NCI-H146 (cell line): ENCODE data around the gene CD68.

ENCODE experiments used
- DNase-seq: peaks from one replicate; lab custom pipeline; 2025; lab: John Stamatoyannopoulos, UW

Gene CD68, protein sequence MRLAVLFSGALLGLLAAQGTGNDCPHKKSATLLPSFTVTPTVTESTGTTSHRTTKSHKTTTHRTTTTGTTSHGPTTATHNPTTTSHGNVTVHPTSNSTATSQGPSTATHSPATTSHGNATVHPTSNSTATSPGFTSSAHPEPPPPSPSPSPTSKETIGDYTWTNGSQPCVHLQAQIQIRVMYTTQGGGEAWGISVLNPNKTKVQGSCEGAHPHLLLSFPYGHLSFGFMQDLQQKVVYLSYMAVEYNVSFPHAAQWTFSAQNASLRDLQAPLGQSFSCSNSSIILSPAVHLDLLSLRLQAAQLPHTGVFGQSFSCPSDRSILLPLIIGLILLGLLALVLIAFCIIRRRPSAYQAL

DNA sequence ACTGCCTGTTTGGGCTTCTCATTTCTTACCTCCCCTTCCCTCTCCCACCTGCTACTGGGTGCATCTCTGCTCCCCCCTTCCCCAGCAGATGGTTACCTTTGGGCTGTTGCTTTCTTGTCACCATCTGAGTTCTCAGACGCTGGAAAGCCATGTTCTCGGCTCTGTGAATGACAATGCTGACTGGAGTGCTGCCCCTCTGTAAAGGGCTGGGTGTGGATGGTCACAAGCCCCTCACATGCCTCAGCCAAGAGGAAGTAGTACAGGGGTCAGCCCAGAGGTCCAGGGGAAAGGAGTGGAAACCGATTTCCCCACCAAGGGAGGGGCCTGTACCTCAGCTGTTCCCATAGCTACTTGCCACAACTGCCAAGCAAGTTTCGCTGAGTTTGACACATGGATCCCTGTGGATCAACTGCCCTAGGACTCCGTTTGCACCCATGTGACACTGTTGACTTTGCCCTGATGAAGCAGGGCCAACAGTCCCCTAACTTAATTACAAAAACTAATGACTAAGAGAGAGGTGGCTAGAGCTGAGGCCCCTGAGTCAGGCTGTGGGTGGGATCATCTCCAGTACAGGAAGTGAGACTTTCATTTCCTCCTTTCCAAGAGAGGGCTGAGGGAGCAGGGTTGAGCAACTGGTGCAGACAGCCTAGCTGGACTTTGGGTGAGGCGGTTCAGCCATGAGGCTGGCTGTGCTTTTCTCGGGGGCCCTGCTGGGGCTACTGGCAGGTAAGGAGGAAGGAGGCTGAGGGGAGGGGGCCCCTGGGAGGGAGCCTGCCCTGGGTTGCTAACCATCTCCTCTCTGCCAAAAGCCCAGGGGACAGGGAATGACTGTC is at the start of gene CD68:
CD68 (plus strand) TSS at position 638 of the 833 bp plus-strand sequence; CDS start at position 678, 40 bp downstream.
- peak; percentile 23 for DNase-seq

DNA sequence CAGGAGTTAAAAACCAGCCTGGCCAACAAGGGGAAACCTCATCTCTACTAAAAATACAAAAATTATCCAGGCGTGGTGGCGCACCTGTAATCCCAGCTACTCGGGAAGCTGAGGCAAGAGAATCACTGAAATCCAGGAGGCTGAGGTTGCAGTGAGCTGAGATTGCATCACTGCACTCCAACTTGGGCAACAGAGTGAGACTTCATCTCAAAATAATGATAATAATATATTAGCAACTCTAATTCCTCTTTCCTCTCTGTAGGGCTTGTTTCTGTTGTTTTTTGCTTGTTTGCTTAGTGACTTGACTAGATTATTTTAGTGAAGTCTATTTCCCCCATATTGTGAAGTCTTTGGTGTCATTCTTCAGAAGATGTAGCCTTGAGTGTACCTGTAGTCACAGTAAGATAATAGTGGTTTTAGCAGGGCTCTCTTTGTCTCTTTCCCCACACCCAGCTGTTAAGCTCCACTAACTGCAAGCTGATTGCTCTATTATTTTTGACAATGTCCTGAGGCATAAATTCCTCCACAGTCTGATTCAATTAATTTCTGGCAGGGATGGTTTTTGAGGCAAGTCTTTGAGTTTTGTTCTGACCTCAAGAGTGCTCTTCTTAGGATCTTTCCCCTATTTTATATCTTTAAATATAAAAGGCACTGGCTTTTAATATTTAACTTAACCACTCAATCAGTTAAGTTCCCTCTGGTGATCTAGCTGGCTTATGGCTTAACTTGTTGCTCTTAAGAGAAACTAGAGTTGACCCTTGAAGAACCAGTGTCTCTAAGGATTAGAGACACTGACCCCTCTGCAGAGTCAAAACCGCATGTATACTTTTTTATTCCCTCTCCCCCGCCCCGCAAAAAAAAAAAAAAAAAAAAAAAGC is 49.2 kb upstream of the CD68 start:
- DNase-seq = no peak

DNA sequence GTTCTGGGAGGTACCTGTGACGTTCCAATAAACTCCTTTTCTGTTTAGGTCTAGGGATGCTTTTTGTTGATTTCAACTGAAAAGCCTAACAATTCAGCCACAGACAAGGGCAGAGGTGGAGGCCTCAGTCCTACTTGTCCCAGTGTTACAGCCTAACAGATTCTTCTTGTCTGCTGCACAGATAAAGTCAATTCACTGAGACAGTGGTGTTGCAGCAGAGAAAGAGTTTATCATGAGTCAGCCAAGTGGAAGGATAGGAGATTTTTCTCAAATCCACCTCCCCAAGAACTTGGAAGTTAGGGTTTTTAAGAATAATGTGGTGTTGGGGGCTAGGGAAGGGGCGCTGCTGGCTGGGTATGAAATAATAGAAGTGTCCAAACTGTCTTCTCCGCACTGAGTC is 41.4 kb upstream of the CD68 start:
- no peak for DNase-seq

DNA sequence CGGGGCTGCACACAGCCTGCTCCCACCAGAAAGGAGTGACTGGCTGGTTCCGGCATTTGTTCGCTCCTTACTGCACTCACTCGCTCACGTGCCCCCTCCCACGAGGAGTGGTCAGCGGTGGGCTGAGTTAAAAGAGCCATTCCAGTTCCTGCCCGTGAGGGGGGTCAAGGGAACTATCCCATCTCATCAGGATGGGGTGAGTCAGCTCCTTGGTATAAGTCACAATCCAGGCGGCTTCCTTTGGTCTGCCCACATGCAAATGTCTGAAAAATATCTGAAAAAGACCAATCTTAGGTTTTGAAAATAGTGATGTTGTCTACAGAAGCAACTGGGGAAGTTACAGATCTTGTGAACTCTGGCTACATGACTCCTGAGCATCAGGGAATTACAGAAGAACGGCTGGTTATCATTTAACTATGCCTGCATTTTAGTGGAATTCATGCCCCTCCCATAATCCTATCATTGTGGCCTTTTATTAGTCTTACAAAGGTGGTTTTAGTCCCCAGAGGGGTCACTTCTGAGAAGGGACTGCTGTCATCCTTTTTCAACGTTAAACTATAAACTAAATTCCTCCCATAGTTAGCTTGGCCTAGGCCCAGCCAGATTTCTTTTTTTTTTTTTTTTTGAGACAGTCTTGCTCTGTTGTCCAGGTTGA is 40.4 kb upstream of the CD68 start:
- no peak for DNase-seq

DNA sequence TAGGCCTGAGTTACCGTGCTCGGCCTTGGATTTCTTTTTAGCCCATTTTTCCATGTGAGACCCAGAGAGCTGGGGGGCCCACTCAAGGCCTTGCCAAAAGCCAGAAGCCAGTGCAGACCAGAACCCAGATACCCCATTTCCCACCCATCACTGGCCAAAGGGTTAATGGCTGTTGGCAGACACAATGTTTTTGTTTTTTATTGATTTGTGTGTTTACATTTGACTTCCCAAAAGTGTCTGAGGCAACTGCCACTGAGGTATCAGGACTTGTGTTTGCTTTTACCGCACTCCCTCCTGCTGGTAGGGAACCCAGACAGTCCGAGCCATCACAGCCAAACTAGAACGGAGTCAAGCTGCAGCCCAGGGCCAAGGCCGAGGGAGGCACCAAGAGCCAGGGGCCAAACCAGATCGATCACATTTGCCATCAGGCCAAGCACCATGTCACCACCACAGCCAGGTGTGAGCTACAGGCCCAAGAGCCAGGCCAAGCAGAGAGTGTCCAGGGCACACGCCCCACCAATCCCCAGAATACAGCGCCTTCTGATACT is 38.3 kb upstream of the CD68 start:
- no peak for DNase-seq

DNA sequence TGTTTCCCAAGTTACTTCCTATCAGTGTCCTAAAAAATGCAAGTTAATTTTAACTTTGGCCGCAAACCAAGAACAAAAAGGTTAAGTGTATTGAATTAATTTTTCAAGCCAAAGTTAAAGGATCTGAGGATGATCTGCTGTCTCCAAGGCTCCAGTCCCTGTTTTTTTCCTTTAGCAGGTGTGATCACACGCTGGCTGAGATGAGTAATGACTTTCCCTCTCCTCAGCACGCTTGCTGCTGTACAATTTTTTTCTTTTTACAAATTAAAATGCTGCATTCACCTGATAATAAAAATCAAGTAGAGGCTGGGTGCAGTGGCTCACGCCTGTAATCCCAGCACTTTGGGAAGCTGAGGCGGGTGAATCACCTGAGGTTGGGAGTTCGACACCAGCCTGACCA is 34.5 kb upstream of the CD68 start:
- no peak for DNase-seq

DNA sequence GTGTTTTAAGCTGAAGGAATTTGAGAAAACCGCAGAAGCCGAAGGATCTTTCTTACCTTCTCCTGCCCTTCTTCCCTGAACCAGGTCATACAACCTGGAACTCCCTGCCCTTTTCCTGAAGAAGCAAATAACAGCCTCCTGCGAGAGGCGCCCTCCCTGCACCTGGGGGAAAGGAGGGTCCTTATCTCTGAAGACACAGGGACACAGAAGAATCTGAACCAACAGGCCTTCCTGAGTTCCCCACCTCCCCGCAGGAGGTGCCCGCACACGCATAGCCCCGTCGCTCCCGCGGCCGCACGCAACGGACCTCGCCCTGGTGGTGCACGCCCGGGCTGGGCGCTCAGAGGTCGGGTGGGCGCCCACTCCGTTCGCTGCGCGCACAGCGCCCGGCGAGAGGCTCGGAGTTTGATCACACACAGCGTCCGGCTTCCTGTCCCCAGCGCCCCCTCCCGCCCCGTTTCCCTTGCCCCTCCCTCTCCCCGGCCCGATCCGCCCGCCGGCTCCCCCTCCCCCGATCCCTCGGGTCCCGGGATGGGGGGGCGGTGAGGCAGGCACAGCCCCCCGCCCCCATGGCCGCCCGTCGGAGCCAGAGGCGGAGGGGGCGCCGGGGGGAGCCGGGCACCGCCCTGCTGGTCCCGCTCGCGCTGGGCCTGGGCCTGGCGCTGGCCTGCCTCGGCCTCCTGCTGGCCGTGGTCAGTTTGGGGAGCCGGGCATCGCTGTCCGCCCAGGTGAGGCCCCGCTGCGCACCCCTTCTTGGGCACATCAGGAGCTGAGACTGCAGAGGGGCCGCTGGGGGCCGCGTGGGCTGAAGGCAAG is 30.6 kb upstream of the CD68 start, which contains the start of gene TNFSF12:
TNFSF12 (plus strand) TSS at position 474 of the 816 bp plus-strand sequence; CDS start at position 570, 96 bp downstream.
- DNase-seq = peak; percentile 40

DNA sequence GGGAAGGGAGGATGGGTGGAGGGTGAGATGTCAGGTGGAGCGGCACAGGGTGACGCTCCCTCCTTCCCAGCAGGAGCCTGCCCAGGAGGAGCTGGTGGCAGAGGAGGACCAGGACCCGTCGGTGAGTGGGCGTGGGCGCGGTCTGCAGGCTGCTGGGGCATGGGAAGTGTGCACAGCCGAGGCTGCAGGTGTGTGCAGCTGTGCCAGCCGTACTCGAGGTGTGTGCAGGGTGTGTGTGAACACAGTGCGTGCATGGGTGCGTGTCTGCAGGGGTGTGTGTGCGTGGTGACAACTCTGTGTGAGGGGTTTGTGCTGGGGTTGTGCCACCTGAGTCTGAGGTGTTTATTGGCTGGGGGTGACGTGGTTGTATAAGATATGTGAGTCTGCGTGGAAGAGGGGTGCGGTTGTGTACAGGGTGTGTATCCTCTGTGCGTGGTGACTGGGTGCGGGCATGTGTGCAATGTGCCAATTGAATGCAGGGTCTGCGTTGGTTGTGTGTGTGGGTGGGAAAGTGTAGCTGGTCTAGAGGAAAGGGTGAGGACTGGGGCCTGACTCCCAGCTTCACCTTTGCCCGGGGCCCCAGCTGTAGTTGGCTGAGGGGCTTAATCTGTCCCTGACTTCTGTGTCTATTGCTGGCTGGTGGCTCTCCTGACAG is 29.9 kb upstream of the CD68 start:
- DNase-seq = no peak

DNA sequence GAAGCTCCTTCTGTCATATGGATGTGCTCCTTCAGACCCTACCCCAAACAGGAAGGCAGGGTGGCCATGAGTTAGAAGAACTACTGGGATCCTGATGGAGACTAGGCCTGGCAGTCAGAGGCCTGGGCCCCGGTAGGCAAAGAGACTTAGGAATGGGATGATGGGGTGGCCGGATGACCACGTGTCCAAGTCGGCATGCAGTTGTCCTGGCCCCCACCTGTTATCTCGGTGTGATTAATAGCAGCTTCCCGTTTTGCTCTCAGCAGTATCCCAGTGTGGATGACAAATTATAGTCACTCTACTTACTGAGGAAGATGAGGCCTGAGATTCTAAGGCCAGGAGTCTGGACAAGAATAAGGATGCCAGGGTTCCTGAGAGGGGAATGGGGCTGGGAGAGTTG is 29.1 kb upstream of the CD68 start:
- DNase-seq = no peak

DNA sequence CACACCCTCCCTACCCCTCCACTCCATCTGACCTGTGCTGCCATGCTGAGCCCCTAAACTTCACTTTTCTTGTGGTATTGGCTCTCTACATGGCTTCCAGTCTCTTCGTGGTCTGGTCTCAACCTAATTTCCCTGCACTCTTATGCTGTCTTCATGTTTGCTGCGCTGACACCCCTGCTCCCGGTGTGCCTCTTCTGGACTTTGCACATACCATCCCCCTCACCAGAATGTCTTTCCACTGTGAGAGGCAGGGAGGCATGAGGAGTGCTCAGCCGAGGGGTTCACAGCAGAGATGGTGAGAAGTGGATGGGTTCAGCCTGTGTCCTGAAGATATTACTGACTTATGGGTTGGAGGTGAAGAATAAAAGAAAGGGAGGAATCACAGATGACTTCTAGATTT is 28.0 kb upstream of the CD68 start:
- no peak for DNase-seq

DNA sequence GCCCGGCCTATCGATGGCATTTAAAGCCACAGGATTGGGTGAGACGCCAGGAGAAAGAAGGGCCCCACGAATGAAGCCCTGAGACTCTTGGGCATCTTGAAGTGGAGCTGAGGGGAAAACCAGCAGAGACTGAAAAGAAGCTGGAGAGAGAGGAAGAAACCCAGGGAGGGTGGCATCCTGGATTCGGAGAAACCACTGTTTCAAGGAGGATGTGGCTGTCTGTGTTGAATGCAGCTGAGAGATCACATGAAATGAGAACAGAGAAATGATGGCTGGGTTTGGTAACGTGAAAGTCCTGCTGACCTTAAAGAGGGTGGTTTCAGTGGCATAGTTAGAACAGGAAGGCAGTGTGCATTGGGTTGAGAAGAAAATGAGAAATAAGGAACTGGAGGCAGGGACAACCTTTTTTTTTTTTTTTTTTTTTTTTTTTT is 26.8 kb upstream of the CD68 start:
- DNase-seq = no peak

DNA sequence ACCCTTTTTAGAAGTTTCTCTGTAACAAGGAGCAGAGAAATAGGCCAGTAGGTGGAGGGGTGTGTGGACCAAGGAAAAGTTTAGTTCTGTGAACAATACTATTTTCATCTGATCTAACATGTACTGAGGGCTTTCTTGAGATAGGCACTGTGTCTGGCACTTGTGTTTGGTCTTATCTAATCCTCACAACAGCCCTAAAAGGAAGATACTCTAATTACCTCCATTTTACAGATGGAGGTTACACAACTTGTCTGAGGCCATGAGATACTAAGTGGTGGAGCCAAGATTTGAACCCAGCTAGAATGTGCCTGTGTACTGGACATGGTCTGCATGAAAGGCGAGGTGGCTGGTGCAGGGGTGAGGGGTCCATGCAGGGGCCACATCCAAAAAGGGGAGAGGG is 26.1 kb upstream of the CD68 start:
- DNase-seq = no peak

DNA sequence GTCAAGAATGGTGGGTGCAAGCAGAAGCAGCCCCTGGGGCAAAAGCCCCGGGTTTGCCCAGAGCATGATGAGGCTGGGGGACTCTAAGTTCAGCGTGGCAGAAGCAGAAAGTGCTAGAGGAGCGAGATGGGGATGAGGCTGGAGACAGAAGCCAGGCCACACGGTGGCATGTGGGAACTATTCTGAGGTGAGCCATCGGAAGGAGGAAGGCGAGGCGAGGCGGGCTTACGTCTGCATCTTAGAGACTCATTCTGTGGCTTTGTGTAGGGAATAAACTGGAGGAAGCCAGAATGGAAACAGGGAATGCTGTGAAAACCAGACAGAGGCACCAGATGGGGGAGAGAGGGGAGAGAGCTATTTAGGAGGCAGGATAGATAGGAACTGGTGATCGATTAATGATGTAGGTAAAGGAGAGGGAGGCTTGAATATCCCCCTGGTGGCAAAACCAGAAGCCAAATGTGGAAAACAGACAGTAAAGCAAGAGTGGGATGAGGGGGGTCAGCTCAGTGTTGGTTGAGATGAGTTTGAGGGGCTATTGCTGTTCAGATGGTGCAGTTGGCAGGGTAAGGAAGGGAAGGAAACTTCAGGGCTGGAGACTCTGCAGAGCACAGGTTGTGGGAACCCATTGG is 24.0 kb upstream of the CD68 start:
- no peak for DNase-seq

DNA sequence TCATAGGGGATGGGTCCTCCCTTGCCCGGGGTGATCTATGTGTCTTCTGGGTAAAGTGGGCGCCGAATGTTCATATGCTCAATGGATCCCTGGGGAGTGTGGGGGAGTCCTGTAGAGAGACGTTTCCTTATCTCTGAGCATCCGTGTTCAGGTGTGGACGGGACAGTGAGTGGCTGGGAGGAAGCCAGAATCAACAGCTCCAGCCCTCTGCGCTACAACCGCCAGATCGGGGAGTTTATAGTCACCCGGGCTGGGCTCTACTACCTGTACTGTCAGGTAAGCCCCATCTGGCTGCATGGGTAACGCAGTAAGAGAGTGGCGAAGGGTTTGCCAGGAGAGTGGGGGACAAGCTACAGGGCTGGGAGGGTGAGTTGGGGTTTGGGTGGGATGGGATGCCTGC is 22.8 kb upstream of the CD68 start:
- no peak for DNase-seq

DNA sequence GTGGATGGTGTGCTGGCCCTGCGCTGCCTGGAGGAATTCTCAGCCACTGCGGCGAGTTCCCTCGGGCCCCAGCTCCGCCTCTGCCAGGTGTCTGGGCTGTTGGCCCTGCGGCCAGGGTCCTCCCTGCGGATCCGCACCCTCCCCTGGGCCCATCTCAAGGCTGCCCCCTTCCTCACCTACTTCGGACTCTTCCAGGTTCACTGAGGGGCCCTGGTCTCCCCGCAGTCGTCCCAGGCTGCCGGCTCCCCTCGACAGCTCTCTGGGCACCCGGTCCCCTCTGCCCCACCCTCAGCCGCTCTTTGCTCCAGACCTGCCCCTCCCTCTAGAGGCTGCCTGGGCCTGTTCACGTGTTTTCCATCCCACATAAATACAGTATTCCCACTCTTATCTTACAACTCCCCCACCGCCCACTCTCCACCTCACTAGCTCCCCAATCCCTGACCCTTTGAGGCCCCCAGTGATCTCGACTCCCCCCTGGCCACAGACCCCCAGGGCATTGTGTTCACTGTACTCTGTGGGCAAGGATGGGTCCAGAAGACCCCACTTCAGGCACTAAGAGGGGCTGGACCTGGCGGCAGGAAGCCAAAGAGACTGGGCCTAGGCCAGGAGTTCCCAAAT is 22.2 kb upstream of the CD68 start:
- no peak for DNase-seq

DNA sequence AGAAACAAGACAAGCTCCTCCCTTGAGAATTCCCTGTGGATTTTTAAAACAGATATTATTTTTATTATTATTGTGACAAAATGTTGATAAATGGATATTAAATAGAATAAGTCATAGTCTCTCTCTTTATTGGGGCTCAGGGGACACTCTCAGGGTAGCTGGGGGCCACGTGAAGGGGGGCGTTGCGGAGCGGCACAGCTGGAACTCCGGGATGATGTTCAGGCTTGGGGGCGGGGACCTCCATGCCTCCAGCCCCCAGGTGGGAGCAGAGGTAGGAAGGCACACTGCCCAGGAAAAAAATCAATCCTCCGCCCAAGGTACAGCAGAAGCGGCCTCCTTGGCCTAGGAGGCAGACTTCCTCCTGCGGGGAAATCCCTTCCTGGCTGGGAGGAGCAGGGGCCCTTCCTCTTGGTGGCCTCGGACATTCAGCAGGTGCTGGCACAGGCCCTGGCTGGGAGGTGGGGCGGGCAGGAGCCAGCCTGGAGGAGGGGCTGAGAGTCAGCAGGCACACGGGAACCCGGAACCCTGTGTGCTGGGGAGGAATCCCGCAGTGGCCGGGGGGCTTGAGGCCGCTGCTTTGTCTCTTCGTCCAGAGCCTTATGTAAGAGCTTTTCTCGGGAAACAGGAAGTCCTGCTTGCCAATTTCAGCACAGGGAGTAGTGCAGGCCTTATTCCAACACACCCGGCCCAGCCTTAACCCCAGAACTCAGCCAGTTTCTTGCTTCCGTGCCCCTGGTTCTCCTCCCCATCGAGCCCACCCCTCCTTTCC is 21.5 kb upstream of the CD68 start:
- peak; percentile 73 for DNase-seq

DNA sequence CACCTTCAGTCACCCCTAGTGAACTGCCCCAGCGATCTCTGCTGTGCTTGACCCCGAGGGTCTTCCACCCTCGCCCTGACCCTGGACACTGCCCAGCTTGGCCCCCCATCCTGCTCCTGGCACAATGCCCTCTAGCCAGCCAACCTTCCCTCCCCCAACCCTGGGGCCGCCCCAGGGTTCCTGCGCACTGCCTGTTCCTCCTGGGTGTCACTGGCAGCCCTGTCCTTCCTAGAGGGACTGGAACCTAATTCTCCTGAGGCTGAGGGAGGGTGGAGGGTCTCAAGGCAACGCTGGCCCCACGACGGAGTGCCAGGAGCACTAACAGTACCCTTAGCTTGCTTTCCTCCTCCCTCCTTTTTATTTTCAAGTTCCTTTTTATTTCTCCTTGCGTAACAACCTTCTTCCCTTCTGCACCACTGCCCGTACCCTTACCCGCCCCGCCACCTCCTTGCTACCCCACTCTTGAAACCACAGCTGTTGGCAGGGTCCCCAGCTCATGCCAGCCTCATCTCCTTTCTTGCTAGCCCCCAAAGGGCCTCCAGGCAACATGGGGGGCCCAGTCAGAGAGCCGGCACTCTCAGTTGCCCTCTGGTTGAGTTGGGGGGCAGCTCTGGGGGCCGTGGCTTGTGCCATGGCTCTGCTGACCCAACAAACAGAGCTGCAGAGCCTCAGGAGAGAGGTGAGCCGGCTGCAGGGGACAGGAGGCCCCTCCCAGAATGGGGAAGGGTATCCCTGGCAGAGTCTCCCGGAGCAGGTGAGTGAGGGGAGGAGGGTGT is 20.7 kb upstream of the CD68 start, which contains the start of gene TNFSF13:
TNFSF13 (plus strand) TSS at position 207 of the 776 bp plus-strand sequence; CDS start at position 497, 290 bp downstream.
- no peak for DNase-seq
